ENCODE data around the gene FCN2. TPM values are rescaled to one million over a fixed set of nuclear protein-coding genes. Genes with fewer than 3 reads are reported as not detected.

Gene FCN2
- total RNA-seq, 1 donor from 2014 or later: not detected

DNA sequence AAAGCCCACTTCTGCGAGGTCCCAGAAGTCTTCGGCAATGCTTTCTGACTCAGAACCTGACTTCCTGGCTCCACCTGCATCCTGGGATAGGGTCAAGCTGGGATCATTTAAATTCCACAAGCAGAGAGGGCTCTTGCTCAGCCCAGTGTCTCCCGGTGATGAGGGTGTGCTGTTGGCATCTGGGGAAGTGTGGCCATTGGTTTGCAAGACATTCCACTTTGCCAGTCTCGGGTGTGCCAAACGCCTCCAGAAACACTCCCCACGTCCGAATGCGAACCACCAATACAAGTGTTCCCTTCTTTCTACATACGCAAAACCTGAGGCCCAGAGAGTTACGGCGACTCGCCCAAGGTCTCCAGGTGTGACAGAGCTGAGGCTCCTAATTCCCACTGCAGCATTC is 43.1 kb upstream of the FCN2 start:
- no peak overlapping the region for H3K4me3 Mint-ChIP-seq (ENCODE audit: unreplicated experiment)
- no peaks in the 10 kb centered on the region for H3K4me1 Mint-ChIP-seq (ENCODE audit: unreplicated experiment)
- peaks cover 36% of the 10 kb centered on the region for H3K36me3 Mint-ChIP-seq (ENCODE audit: unreplicated experiment)
- TF ChIP-seq, protein P1, sequence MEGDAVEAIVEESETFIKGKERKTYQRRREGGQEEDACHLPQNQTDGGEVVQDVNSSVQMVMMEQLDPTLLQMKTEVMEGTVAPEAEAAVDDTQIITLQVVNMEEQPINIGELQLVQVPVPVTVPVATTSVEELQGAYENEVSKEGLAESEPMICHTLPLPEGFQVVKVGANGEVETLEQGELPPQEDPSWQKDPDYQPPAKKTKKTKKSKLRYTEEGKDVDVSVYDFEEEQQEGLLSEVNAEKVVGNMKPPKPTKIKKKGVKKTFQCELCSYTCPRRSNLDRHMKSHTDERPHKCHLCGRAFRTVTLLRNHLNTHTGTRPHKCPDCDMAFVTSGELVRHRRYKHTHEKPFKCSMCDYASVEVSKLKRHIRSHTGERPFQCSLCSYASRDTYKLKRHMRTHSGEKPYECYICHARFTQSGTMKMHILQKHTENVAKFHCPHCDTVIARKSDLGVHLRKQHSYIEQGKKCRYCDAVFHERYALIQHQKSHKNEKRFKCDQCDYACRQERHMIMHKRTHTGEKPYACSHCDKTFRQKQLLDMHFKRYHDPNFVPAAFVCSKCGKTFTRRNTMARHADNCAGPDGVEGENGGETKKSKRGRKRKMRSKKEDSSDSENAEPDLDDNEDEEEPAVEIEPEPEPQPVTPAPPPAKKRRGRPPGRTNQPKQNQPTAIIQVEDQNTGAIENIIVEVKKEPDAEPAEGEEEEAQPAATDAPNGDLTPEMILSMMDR (IDR thresholded peaks at IDR 0.05): no peak
- H3K9me3 Mint-ChIP-seq (ENCODE audit: unreplicated experiment): no peaks in the 10 kb centered on the region
- no peak for DNase-seq (ENCODE audit: extremely low spot score, unreplicated experiment)
- H3K27me3 Mint-ChIP-seq (ENCODE audit: unreplicated experiment): no peaks in the 10 kb centered on the region
- peak overlapping the region; percentile 34 for H3K27ac Mint-ChIP-seq (ENCODE audit: unreplicated experiment)

- no peak for DNase-seq (ENCODE audit: extremely low spot score, unreplicated experiment)
- TF ChIP-seq, protein P1 (IDR thresholded peaks at IDR 0.05): no peak
- no peaks in the 10 kb centered on the region for H3K27me3 Mint-ChIP-seq (ENCODE audit: unreplicated experiment)
- no peaks in the 10 kb centered on the region for H3K4me1 Mint-ChIP-seq (ENCODE audit: unreplicated experiment)
- H3K9me3 Mint-ChIP-seq (ENCODE audit: unreplicated experiment): no peaks in the 10 kb centered on the region
- no peak overlapping the region for H3K27ac Mint-ChIP-seq (ENCODE audit: unreplicated experiment)
- H3K4me3 Mint-ChIP-seq (ENCODE audit: unreplicated experiment): no peak overlapping the region
- H3K36me3 Mint-ChIP-seq (ENCODE audit: unreplicated experiment): peaks cover 45% of the 10 kb centered on the region
Measured at GRCh38 chr9:134838651-134839454, 41.8 kb upstream of the FCN2 start.

DNA sequence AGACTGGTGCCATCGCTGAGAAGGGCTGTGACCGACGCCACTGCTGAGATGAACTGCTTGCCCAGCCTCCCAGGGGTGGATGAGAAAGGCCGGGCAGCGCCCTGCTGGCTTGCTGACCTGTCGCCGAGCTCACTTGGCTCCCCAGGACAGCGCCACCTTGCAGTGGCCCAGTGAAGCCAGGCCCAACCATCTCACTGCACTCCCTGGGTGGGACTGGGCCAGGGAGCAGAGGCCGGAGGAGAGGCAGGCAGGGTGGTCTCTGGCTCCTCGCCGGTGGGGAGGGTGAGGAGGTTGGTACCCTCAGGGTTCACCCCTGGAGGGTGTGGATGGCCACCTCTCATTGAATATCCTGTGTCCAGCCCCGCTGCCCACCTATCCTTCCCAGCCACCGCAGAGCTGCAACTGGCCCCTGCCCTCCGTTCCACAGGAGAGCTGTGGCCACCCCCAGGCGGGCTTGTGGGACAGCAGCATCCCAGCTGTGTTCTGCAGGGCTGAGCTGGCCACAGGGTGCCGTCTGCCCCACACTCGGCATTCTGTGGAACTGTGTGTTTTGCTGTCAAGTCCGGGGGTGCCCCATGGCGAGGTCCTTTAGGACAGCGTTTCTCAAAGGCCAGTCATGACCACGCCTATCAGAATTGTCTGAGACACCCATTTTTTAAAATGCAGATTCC is 41.0 kb upstream of the FCN2 start:
- Mint-ChIP-seq H3K36me3 (ENCODE audit: unreplicated experiment) (peaks cover 48% of the 10 kb centered on the region), H3K9me3 (ENCODE audit: unreplicated experiment) (no peaks in the 10 kb centered on the region), H3K4me1 (ENCODE audit: unreplicated experiment) (no peaks in the 10 kb centered on the region), H3K27me3 (ENCODE audit: unreplicated experiment) (no peaks in the 10 kb centered on the region), H3K4me3 (ENCODE audit: unreplicated experiment) (no peak overlapping the region), H3K27ac (ENCODE audit: unreplicated experiment) (no peak overlapping the region)
- TF ChIP-seq, protein P1 (IDR thresholded peaks at IDR 0.05): no peak
- DNase-seq (ENCODE audit: extremely low spot score, unreplicated experiment): no peak

DNA sequence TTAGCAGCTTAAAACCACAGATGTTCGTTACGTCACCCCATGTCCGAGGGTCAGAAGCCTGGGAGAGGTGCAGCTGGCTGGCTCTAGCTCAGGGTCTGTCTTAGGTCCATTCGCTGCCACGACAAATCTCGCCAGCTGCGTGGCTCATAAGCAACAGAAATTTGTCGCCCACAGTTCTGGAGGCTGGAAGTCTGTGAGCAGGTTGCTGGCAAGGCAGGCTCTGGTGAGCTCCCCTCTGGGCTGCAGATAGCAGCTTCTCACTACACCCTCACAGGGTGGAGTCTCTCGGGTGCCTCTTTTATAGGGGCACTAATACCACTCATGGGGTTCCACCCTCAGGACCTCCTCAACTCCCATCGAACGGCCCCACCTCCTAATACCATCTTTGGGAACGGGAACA is 40.1 kb upstream of the FCN2 start:
- no peaks in the 10 kb centered on the region for H3K4me1 Mint-ChIP-seq (ENCODE audit: unreplicated experiment)
- no peak for DNase-seq (ENCODE audit: extremely low spot score, unreplicated experiment)
- H3K4me3 Mint-ChIP-seq (ENCODE audit: unreplicated experiment): no peak overlapping the region
- H3K9me3 Mint-ChIP-seq (ENCODE audit: unreplicated experiment): no peaks in the 10 kb centered on the region
- H3K36me3 Mint-ChIP-seq (ENCODE audit: unreplicated experiment): peaks cover 49% of the 10 kb centered on the region
- H3K27ac Mint-ChIP-seq (ENCODE audit: unreplicated experiment): no peak overlapping the region
- H3K27me3 Mint-ChIP-seq (ENCODE audit: unreplicated experiment): no peaks in the 10 kb centered on the region
- TF ChIP-seq, protein P1 (IDR thresholded peaks at IDR 0.05): no peak

- Mint-ChIP-seq H3K27ac (ENCODE audit: unreplicated experiment) (no peak overlapping the region), H3K27me3 (ENCODE audit: unreplicated experiment) (no peaks in the 10 kb centered on the region), H3K4me1 (ENCODE audit: unreplicated experiment) (no peaks in the 10 kb centered on the region), H3K36me3 (ENCODE audit: unreplicated experiment) (peaks cover 49% of the 10 kb centered on the region), H3K9me3 (ENCODE audit: unreplicated experiment) (no peaks in the 10 kb centered on the region), H3K4me3 (ENCODE audit: unreplicated experiment) (no peak overlapping the region)
- DNase-seq (ENCODE audit: extremely low spot score, unreplicated experiment): no peak
- TF ChIP-seq, protein P1 (IDR thresholded peaks at IDR 0.05): no peak
Measured at GRCh38 chr9:134841180-134841904, 39.3 kb upstream of the FCN2 start.

Measured in osteocyte (in vitro differentiated cells).